MM.1S (cell line): ENCODE measurements around the gene DDX50.

ENCODE experiments used
- DNase-seq: peaks from one replicate; pipeline ENCODE4 v3.0.0-alpha.2; 2015
- H2AFZ ChIP-seq: fragments of 300-600 bp; sonication (generic); 2 replicates; pipeline ENCODE4 v1.6.0; 2016; ENCODE audit warnings: antibody characterized with exemption, low read length
- H3F3A ChIP-seq: fragments of 300-600 bp; sonication (generic); 2 replicates; pipeline ENCODE4 v1.6.1; 2016; ENCODE audit warnings: mild to moderate bottlenecking, antibody characterized with exemption, low read length, moderate library complexity, mixed read lengths; ENCODE audit not compliant: insufficient read depth
- H3K27ac ChIP-seq: fragments of 300-600 bp; sonication (generic); 2 replicates; pipeline ENCODE4 v1.5.1; 2016; ENCODE audit warnings: mild to moderate bottlenecking, low read length
- H3K27me3 ChIP-seq: fragments of 300-600 bp; sonication (generic); replicated peaks from 2 replicates; pipeline ENCODE4 v1.6.0; 2016; ENCODE audit warnings: low read length; ENCODE audit not compliant: insufficient read depth
- H3K36me3 ChIP-seq: fragments of 300-600 bp; sonication (generic); replicated peaks from 2 replicates; pipeline ENCODE4 v1.6.1; 2016; ENCODE audit warnings: mild to moderate bottlenecking, low read length, mixed read lengths; ENCODE audit not compliant: insufficient read depth
- H3K4me1 ChIP-seq: fragments of 300-600 bp; sonication (generic); 2 replicates; pipeline ENCODE4 v1.6.1; 2016; ENCODE audit warnings: low read length, mixed read lengths
- H3K4me2 ChIP-seq: fragments of 300-600 bp; sonication (generic); 2 replicates; pipeline ENCODE4 v1.6.0; 2016; ENCODE audit warnings: low read depth, low read length
- H3K4me3 ChIP-seq: fragments of 300-600 bp; sonication (generic); 2 replicates; pipeline ENCODE4 v1.5.1; 2016; ENCODE audit warnings: low read length, mixed read lengths
- H3K79me2 ChIP-seq: fragments of 300-600 bp; sonication (generic); 2 replicates; pipeline ENCODE4 v1.6.1; 2016; ENCODE audit warnings: mixed run types, low read length, mixed read lengths
- H3K9ac ChIP-seq: fragments of 300-600 bp; sonication (generic); 2 replicates; pipeline ENCODE4 v1.6.1; 2016; ENCODE audit warnings: low read length, mixed read lengths
- H3K9me2 ChIP-seq: fragments of 300-600 bp; sonication (generic); replicated peaks from 2 replicates; pipeline ENCODE4 v1.6.1; 2016; ENCODE audit warnings: mild to moderate bottlenecking, low read length, mixed read lengths; ENCODE audit not compliant: insufficient read depth
- H3K9me3 ChIP-seq: fragments of 300-600 bp; sonication (generic); replicated peaks from 2 replicates; pipeline ENCODE4 v1.6.1; 2016; ENCODE audit warnings: mild to moderate bottlenecking, low read length, mixed read lengths; ENCODE audit not compliant: insufficient read depth
- H4K20me1 ChIP-seq: fragments of 300-600 bp; sonication (generic); 2 replicates; pipeline ENCODE4 v1.6.1; 2016; ENCODE audit warnings: mild to moderate bottlenecking, low read length, moderate library complexity, mixed read lengths; ENCODE audit not compliant: insufficient read depth
- CTCF ChIP-seq: fragments of 300-600 bp; sonication (generic); IDR thresholded peaks from 2 replicates; pipeline ENCODE4 v1.5.1; 2016; ENCODE audit warnings: antibody characterized with exemption, low read length, mixed read lengths
- EZH2 ChIP-seq: fragments of 300-600 bp; sonication (generic); optimal IDR thresholded peaks from 2 replicates; pipeline ENCODE3; 2017; ENCODE audit warnings: low read depth, mild to moderate bottlenecking, antibody characterized with exemption, low read length, mixed read lengths
- EZH2phosphoT487 ChIP-seq: fragments of 300-600 bp; sonication (generic); IDR thresholded peaks from 2 replicates; pipeline ENCODE4 v1.6.1; 2018; ENCODE audit warnings: antibody characterized with exemption, low read length

Gene DDX50

GRCh38 chr10:68988530-68989316, 87.6 kb downstream of the DDX50 start, which contains the start of gene KIFBP:
KIFBP (plus strand) TSS chr10:68988803; CDS start chr10:68988833, 30 bp downstream.
- Histone ChIP-seq H3K4me3 (peak within 1 kb of the TSS; percentile 82), H3K36me3 (no peaks in the 10 kb centered on the region; the same call in 1 of the 2 replicates), H3F3A (peaks cover 25% of the 10 kb centered on the region), H4K20me1 (no peaks in the 10 kb centered on the region), H3K4me2 (peak within 1 kb of the TSS; percentile 87), H3K27me3 (no peaks in the 10 kb centered on the region), H2AFZ (peak within 1 kb of the TSS; percentile 88), H3K4me1 (no peaks in the 10 kb centered on the region), H3K27ac (peak within 1 kb of the TSS; percentile 77), H3K9ac (peak within 1 kb of the TSS; percentile 77), H3K79me2 (peaks cover 48% of the 10 kb centered on the region), H3K9me3 (no peaks in the 10 kb centered on the region), H3K9me2 (no peaks in the 10 kb centered on the region)
- peak; percentile 97 for DNase-seq
- no peak for TF ChIP-seq EZH2
- TF ChIP-seq CTCF, result peak; percentile 58

GRCh38 chr10:68989317-68989990, 88.3 kb downstream of the DDX50 start:
- no peaks in the 10 kb centered on the region for H3K27me3 ChIP-seq
- peaks cover 21% of the 10 kb centered on the region for H3F3A ChIP-seq
- H2AFZ ChIP-seq, result peak overlapping the region; percentile 88
- no peaks in the 10 kb centered on the region for H3K9me3 ChIP-seq
- no peaks in the 10 kb centered on the region for H3K9me2 ChIP-seq
- TF ChIP-seq EZH2phosphoT487, result no peak
- no peak for TF ChIP-seq CTCF
- no peak for TF ChIP-seq EZH2
- peak overlapping the region; percentile 87 for H3K4me2 ChIP-seq
- no peaks in the 10 kb centered on the region for H4K20me1 ChIP-seq
- DNase-seq, result no peak
- H3K36me3 ChIP-seq, result peaks cover under 1% of the 10 kb centered on the region; the same call in 1 of the 2 replicates
- H3K4me1 ChIP-seq, result no peaks in the 10 kb centered on the region
- H3K79me2 ChIP-seq, result peaks cover 55% of the 10 kb centered on the region
- peak overlapping the region; percentile 77 for H3K9ac ChIP-seq
- peak overlapping the region; percentile 77; the same call in 1 of the 2 replicates for H3K27ac ChIP-seq
- peak overlapping the region; percentile 82 for H3K4me3 ChIP-seq

- Histone ChIP-seq H3K9ac (no peak overlapping the region), H3K36me3 (peaks cover 2% of the 10 kb centered on the region; the same call in 1 of the 2 replicates), H3K9me3 (no peaks in the 10 kb centered on the region), H4K20me1 (no peaks in the 10 kb centered on the region), H3K4me3 (no peak overlapping the region), H3K4me1 (peaks cover 9% of the 10 kb centered on the region; the same call in 1 of the 2 replicates), H3K79me2 (peaks cover 83% of the 10 kb centered on the region), H2AFZ (no peak overlapping the region), H3K27ac (no peak overlapping the region), H3K4me2 (no peak overlapping the region), H3K27me3 (no peaks in the 10 kb centered on the region), H3F3A (peaks cover 23% of the 10 kb centered on the region), H3K9me2 (no peaks in the 10 kb centered on the region)
- TF ChIP-seq EZH2, result no peak
- no peak for TF ChIP-seq CTCF
- no peak for TF ChIP-seq EZH2phosphoT487
- no peak for DNase-seq
These were observed 91.7 kb downstream of the DDX50 start for GRCh38 chr10:68992636-68993440.
